Measurements from ENCODE around the gene CCNY. TPM values are rescaled to one million over a fixed set of nuclear protein-coding genes. Genes with fewer than 3 reads are reported as not detected.

Gene CCNY
- total RNA-seq, 4 donors from 2014 or later: 37.5 to 56.3 (median 43.9) TPM

DNA sequence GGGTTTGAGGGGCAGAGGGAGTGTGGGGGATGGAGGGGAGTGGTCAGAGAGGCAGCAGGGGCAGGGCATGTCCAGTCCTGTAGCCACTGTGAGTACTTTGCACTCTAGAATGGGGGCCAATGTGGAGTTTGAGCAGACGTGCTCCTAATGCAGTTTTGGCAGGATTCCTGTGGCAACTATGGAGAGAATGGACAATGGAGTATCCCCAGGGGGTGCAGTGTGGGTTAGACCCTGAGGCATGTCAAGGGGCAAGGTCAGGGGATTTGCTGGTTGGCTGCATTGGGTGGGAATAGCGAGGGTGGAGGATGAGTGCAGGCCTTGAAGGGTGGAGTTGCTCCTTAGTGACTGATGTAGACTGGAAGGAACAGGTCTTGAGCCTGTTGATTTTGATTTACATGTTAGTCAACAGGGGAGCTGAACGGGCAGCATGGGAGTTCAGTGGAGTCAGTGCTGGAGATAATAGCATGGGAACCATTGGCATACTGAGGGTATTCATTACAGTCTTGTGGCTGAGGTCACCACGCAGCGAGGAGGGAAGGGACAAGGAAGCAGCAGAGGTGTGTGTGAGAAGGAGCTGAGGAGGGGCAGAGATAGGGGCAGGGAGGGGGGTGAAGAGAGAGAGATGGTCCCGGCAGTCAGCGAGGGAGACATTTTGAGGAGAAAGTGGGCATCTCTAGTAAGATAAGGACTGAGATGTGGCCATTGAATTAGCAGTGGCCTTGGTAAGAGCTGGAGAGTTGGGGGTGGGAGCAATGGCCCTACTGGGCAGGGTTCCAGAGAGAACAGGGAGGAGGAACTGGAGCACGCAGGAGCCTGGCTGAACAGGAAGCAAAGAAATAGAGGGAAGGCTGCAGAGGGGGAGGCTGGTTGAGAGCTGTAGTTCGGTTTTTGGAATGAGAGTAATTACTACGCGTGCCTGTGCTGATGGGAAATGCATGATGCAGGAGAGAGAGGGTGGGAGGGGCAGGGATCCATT lies 112.7 kb downstream of the CCNY start:
- intact Hi-C loops (cut with DNase I): no loop called here
- WGBS, 2 donors: 71 to 77% methylated on average over 11 of the region's 11 CpGs
- H3K27me3 ChIP-seq: no peaks in the 10 kb centered on the region
- no peaks in the 10 kb centered on the region for H3K36me3 ChIP-seq
- no peak overlapping the region for H3K4me3 ChIP-seq (replicated peaks in 1 of 3)
- H3K9me3 ChIP-seq: no peaks in the 10 kb centered on the region
- peak; percentile 41 to 42 for DNase-seq
- H3K27ac ChIP-seq: peak overlapping the region in 2 of 3 donors; percentile 11 to 31
- TF ChIP-seq, protein P1, sequence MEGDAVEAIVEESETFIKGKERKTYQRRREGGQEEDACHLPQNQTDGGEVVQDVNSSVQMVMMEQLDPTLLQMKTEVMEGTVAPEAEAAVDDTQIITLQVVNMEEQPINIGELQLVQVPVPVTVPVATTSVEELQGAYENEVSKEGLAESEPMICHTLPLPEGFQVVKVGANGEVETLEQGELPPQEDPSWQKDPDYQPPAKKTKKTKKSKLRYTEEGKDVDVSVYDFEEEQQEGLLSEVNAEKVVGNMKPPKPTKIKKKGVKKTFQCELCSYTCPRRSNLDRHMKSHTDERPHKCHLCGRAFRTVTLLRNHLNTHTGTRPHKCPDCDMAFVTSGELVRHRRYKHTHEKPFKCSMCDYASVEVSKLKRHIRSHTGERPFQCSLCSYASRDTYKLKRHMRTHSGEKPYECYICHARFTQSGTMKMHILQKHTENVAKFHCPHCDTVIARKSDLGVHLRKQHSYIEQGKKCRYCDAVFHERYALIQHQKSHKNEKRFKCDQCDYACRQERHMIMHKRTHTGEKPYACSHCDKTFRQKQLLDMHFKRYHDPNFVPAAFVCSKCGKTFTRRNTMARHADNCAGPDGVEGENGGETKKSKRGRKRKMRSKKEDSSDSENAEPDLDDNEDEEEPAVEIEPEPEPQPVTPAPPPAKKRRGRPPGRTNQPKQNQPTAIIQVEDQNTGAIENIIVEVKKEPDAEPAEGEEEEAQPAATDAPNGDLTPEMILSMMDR (IDR thresholded peaks at IDR 0.05): no peak
- no peak for TF ChIP-seq POLR2A (IDR thresholded peaks at IDR 0.05)
- peaks cover 40 to 61% of the 10 kb centered on the region in 2 donors for H3K4me1 ChIP-seq

DNA sequence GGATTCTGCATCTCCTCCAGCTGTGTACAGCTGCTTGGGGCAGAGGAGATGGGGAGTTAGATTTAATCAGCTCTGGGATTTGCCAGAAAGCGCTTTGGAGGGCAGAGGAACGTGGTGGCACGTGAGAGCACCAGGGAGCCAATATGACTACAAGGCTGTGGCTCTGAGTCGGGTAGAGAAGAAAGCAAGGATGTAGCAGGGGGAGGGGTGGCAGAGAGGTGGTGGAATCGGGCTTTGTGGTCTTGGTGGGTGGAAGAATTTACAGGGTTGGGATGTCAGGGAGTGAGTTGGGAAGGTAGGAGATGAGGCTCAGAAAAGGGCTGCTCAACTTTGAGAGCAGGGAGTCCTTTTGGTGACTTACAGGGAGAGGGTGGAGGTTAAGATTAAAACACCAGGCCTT lies 113.6 kb downstream of the CCNY start:
- Histone ChIP-seq H3K36me3 (no peaks in the 10 kb centered on the region), H3K9me3 (no peaks in the 10 kb centered on the region), H3K27ac (no peak overlapping the region), H3K4me3 (replicated peaks in 1 of 3) (no peak overlapping the region), H3K27me3 (no peaks in the 10 kb centered on the region), H3K4me1 (peaks cover 40 to 71% of the 10 kb centered on the region in 2 donors)
- TF ChIP-seq POLR2A (IDR thresholded peaks at IDR 0.05): no peak
- TF ChIP-seq, protein P1 (IDR thresholded peaks at IDR 0.05): no peak
- intact Hi-C loops (cut with DNase I): no loop called here
- no peak for DNase-seq
- 87 to 97% methylated on average over 5 of the region's 5 CpGs for WGBS, 2 donors

DNA sequence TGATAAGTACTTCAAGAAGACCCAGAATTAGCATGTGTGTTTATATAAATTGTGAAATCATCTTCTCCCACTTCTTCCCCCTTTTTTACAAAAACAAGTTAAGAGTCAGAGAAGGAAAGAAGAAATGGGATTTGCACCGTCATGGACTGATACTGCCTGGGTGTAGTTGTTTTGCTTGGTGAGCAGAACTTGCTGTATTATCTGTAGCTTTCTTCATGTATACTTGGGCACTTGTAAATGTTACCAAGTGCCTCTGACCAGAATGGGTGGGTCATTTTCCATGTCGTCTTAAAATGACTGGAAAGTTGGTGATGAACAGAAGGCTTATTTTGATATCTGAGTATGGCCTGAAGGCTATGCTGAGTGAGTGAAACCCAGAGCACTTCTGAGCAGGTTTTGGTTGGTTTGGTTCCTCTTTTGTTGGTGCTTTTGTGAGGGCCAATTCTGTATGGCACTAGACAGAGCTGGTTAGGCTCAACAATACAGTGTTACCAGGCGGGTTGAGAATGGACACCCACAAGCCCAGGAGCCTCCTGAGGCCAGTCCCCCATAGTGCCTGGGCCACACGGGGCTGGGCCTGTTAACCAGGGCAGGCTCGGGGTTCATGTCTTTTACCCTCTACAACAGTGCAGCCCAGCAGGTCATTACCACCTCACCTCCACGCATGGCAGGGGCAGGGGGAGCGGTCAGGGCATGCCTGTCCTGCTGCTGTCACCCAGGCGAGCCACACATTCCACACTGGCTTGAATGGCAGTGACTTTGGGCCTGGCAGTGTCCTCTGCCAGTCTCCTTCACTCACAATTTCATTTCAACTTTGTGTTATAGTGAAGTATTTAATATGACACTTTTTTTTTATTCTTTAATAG lies 115.1 kb downstream of the CCNY start:
- WGBS, 2 donors: 83 to 88% methylated on average over 6 to 7 of the region's 8 CpGs
- Histone ChIP-seq H3K27ac (peak overlapping the region in 1 of 3 donors; percentile 26), H3K36me3 (no peaks in the 10 kb centered on the region), H3K4me3 (replicated peaks in 1 of 3) (no peak overlapping the region), H3K4me1 (peaks cover 40 to 76% of the 10 kb centered on the region in 2 donors), H3K9me3 (no peaks in the 10 kb centered on the region), H3K27me3 (no peaks in the 10 kb centered on the region)
- peak in 1 of 2 donors; percentile 16 for DNase-seq
- intact Hi-C loops (cut with DNase I): no loop called here
- TF ChIP-seq POLR2A (IDR thresholded peaks at IDR 0.05): no peak
- TF ChIP-seq, protein P1 (IDR thresholded peaks at IDR 0.05): no peak

DNA sequence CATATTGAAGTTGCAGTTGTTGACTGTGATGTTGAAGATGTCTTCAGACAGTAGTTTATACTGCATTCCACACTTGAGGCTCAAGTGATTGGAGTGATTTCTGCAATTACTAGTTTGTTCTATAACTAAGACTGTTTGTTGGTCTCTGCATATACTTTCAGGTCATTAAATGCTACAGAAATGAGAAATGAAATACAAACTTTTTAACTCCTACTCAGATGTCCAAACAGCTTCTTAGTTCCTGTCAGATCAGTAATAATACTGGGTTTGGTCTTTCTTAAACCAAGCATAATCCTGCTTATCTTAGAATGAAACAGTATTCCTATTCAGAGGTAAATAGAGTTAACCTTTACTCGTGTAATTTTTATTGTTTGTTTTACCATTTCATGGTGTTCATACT lies 115.9 kb downstream of the CCNY start:
- Histone ChIP-seq H3K4me1 (peaks cover 40 to 69% of the 10 kb centered on the region in 2 donors), H3K36me3 (no peaks in the 10 kb centered on the region), H3K27ac (peak overlapping the region in 1 of 3 donors; percentile 26), H3K27me3 (no peaks in the 10 kb centered on the region), H3K4me3 (replicated peaks in 1 of 3) (no peak overlapping the region), H3K9me3 (no peaks in the 10 kb centered on the region)
- TF ChIP-seq, protein P1 (IDR thresholded peaks at IDR 0.05): no peak
- TF ChIP-seq POLR2A (IDR thresholded peaks at IDR 0.05): no peak
- DNase-seq: no peak
- intact Hi-C loops (cut with DNase I): no loop called here
- WGBS, 2 donors: 53 to 62% methylated on average over 1 of the region's 1 CpG
